DOHH2 (cell line): ENCODE data around the gene RPS6KA2.
A peak's percentile ranks its signal among the peaks of the same experiment; 100 is the strongest.

Source experiments
- H3F3A ChIP-seq: fragments of 200-600 bp; sonication (generic), shearing (Covaris generic); 2 replicates; pipeline ENCODE4 v1.6.0; 2016; ENCODE audit warnings: antibody characterized with exemption, mild to moderate bottlenecking; ENCODE audit not compliant: control insufficient read depth, insufficient read depth
- H3K27ac ChIP-seq: fragments of 200-600 bp; sonication (generic); 2 replicates; pipeline ENCODE4 v1.5.1; 2014; ENCODE audit warnings: low read depth, mild to moderate bottlenecking, low read length, moderate library complexity
- H3K27me3 ChIP-seq: fragments of 200-600 bp; sonication (generic); 2 replicates; pipeline ENCODE4 v1.6.1; 2014; ENCODE audit warnings: mild to moderate bottlenecking, low read length, mixed read lengths; ENCODE audit not compliant: control insufficient read depth
- H3K36me3 ChIP-seq: fragments of 200-600 bp; sonication (generic); 2 replicates; pipeline ENCODE4 v1.6.1; 2014; ENCODE audit warnings: mild to moderate bottlenecking, low read length, moderate library complexity, mixed read lengths; ENCODE audit not compliant: control insufficient read depth
- H3K4me1 ChIP-seq: fragments of 200-600 bp; sonication (generic); 2 replicates; pipeline ENCODE4 v1.6.1; 2014; ENCODE audit warnings: mild to moderate bottlenecking, low read length, mixed read lengths; ENCODE audit not compliant: control insufficient read depth
- H3K4me2 ChIP-seq: fragments of 200-600 bp; sonication (generic); 2 replicates; pipeline ENCODE4 v1.6.0; 2014; ENCODE audit warnings: mild to moderate bottlenecking, low read length, moderate library complexity
- H3K4me3 ChIP-seq: fragments of 200-600 bp; sonication (generic); 2 replicates; pipeline ENCODE4 v1.5.1; 2014; ENCODE audit warnings: mild to moderate bottlenecking, low read length, mixed read lengths
- H3K79me2 ChIP-seq: fragments of 200-600 bp; sonication (generic); 2 replicates; pipeline ENCODE4 v1.6.1; 2014; ENCODE audit warnings: mild to moderate bottlenecking, low read length, mixed read lengths; ENCODE audit not compliant: control insufficient read depth
- H3K9me2 ChIP-seq: fragments of 200-600 bp; sonication (generic); replicated peaks from 2 replicates; pipeline ENCODE4 v1.6.1; 2014; ENCODE audit warnings: mild to moderate bottlenecking, low read length, mixed read lengths; ENCODE audit not compliant: control insufficient read depth
- H3K9me3 ChIP-seq: fragments of 200-600 bp; sonication (generic); 2 replicates; pipeline ENCODE4 v1.6.1; 2014; ENCODE audit warnings: antibody characterized with exemption, low read length, mixed read lengths; ENCODE audit not compliant: control insufficient read depth, insufficient read depth
- H4K20me1 ChIP-seq: fragments of 200-600 bp; sonication (generic); 2 replicates; pipeline ENCODE4 v1.6.0; 2014; ENCODE audit warnings: low read depth, mild to moderate bottlenecking, antibody characterized with exemption, low read length, moderate library complexity; ENCODE audit not compliant: control insufficient read depth, insufficient read depth
- CTCF ChIP-seq: fragments of 200-600 bp; sonication (generic); IDR thresholded peaks from one replicate; pipeline ENCODE4 v1.5.1; 2014; ENCODE audit warnings: antibody characterized with exemption, mild to moderate bottlenecking, low read depth, low read length; ENCODE audit not compliant: poor library complexity, severe bottlenecking
- EZH2phosphoT487 ChIP-seq: fragments of 200-600 bp; sonication (generic); IDR thresholded peaks from 2 replicates; pipeline ENCODE4 v1.6.1; 2017; ENCODE audit warnings: borderline replicate concordance, mild to moderate bottlenecking, antibody characterized with exemption, low read length, moderate library complexity, mixed read lengths

Gene RPS6KA2

GRCh38 chr6:166514196-166514595 lies 112.9 kb downstream of the RPS6KA2 start:
- no peak for TF ChIP-seq EZH2phosphoT487
- no peak for TF ChIP-seq CTCF
- Histone ChIP-seq H4K20me1 (no peaks in the 10 kb centered on the region), H3K9me3 (no peaks in the 10 kb centered on the region), H3K4me3 (no peak overlapping the region), H3K36me3 (no peaks in the 10 kb centered on the region), H3K27ac (no peak overlapping the region), H3K4me2 (no peak overlapping the region), H3K9me2 (no peaks in the 10 kb centered on the region), H3K4me1 (peaks cover 14% of the 10 kb centered on the region), H3K27me3 (no peaks in the 10 kb centered on the region), H3K79me2 (no peaks in the 10 kb centered on the region), H3F3A (no peaks in the 10 kb centered on the region)

- Histone ChIP-seq H3K36me3 (no peaks in the 10 kb centered on the region), H4K20me1 (no peaks in the 10 kb centered on the region), H3K9me3 (no peaks in the 10 kb centered on the region), H3K9me2 (no peaks in the 10 kb centered on the region), H3K4me2 (peak overlapping the region; percentile 62), H3F3A (no peaks in the 10 kb centered on the region), H3K4me1 (peaks cover 14% of the 10 kb centered on the region), H3K4me3 (peak overlapping the region; percentile 35; the same call in 1 of the 2 replicates), H3K27ac (no peak overlapping the region), H3K27me3 (no peaks in the 10 kb centered on the region), H3K79me2 (no peaks in the 10 kb centered on the region)
- TF ChIP-seq CTCF: peak; percentile 78
- TF ChIP-seq EZH2phosphoT487: no peak
Measured at GRCh38 chr6:166512567-166512966, 114.5 kb downstream of the RPS6KA2 start.

- Histone ChIP-seq H3K36me3 (no peaks in the 10 kb centered on the region), H3K27ac (no peak overlapping the region), H3K4me2 (no peak overlapping the region), H3K9me3 (no peaks in the 10 kb centered on the region), H3K9me2 (no peaks in the 10 kb centered on the region), H3K79me2 (no peaks in the 10 kb centered on the region), H3K4me3 (no peak overlapping the region), H3K27me3 (no peaks in the 10 kb centered on the region), H3F3A (no peaks in the 10 kb centered on the region), H3K4me1 (peaks cover 14% of the 10 kb centered on the region), H4K20me1 (no peaks in the 10 kb centered on the region)
- TF ChIP-seq CTCF (no peak), EZH2phosphoT487 (no peak)
Measured at GRCh38 chr6:166511316-166511715, 115.7 kb downstream of the RPS6KA2 start.
